ENCODE data around the gene TUBB.

TUBB gene

GRCh38 chr6:30679765-30680535 is 40.2 kb upstream of the TUBB start:
- no peak for DNase-seq (ENCODE audit: low read depth)
- H3K4me3 ChIP-seq (replicated peaks; ENCODE audit: low read depth, low read length), result peak overlapping the region; percentile 29
- no peak for TF ChIP-seq CTCF (IDR thresholded peaks at IDR 0.05; ENCODE audit: low read length, missing control alignments)

GRCh38 chr6:30681766-30682142 is 38.4 kb upstream of the TUBB start:
- no peak for TF ChIP-seq CTCF (IDR thresholded peaks at IDR 0.05; ENCODE audit: low read length, missing control alignments)
- peak overlapping the region; percentile 88 for H3K4me3 ChIP-seq (replicated peaks; ENCODE audit: low read depth, low read length)
- DNase-seq (ENCODE audit: low read depth), result no peak

- H3K4me3 ChIP-seq (replicated peaks; ENCODE audit: low read depth, low read length), result peak overlapping the region; percentile 88
- DNase-seq (ENCODE audit: low read depth), result peak; percentile 75
- TF ChIP-seq CTCF (IDR thresholded peaks at IDR 0.05; ENCODE audit: low read length, missing control alignments), result no peak
Measured at GRCh38 chr6:30682143-30683117, 37.7 kb upstream of the TUBB start.

GRCh38 chr6:30683183-30683979 is 36.8 kb upstream of the TUBB start:
- peak overlapping the region; percentile 88 for H3K4me3 ChIP-seq (replicated peaks; ENCODE audit: low read depth, low read length)
- TF ChIP-seq CTCF (IDR thresholded peaks at IDR 0.05; ENCODE audit: low read length, missing control alignments), result no peak
- DNase-seq (ENCODE audit: low read depth), result peak; percentile 15

- H3K4me3 ChIP-seq (replicated peaks; ENCODE audit: low read depth, low read length), result peak overlapping the region; percentile 88
- no peak for TF ChIP-seq CTCF (IDR thresholded peaks at IDR 0.05; ENCODE audit: low read length, missing control alignments)
- no peak for DNase-seq (ENCODE audit: low read depth)
Measured at GRCh38 chr6:30683980-30684338, 36.2 kb upstream of the TUBB start.

- TF ChIP-seq CTCF (IDR thresholded peaks at IDR 0.05; ENCODE audit: low read length, missing control alignments), result no peak
- H3K4me3 ChIP-seq (replicated peaks; ENCODE audit: low read depth, low read length), result peak overlapping the region; percentile 88
- DNase-seq (ENCODE audit: low read depth), result peak; percentile 50
Measured at GRCh38 chr6:30684386-30685156, 35.6 kb upstream of the TUBB start.
